HG03432 (cell line): ENCODE data around the gene TBC1D4.
"Not testable (repeated sequence)": the region's sequence is repeated elsewhere in the genome, so short reads cannot be mapped to it uniquely, and the experiment has no call there.

Experiments used
- ATAC-seq: cut with Tn5 transposase; IDR thresholded peaks from one replicate; pipeline ENCODE4 v1.9.1; 2021; ENCODE audit warnings: mild to moderate bottlenecking, moderate library complexity; ENCODE audit not compliant: unreplicated experiment

Gene TBC1D4

GRCh38 chr13:75330770-75331169 lies 151.2 kb downstream of the TBC1D4 start:
- ATAC-seq, result no peak

GRCh38 chr13:75329723-75330122 lies 152.2 kb downstream of the TBC1D4 start:
- no peak for ATAC-seq

GRCh38 chr13:75329097-75329496 lies 152.9 kb downstream of the TBC1D4 start:
- ATAC-seq, result no peak

- ATAC-seq, result peak; percentile 13
Observed at GRCh38 chr13:75327135-75327510, 154.8 kb downstream of the TBC1D4 start.

GRCh38 chr13:75326173-75327134 lies 155.5 kb downstream of the TBC1D4 start:
- ATAC-seq, result peak; percentile 93

- ATAC-seq, result no peak
Observed at GRCh38 chr13:75325711-75326110, 156.3 kb downstream of the TBC1D4 start.

- ATAC-seq, result no peak
Observed at GRCh38 chr13:75324413-75324940, 157.5 kb downstream of the TBC1D4 start.

- ATAC-seq, result no peak
Observed at GRCh38 chr13:75321084-75321483, 160.9 kb downstream of the TBC1D4 start.

GRCh38 chr13:75319254-75319653 lies 162.7 kb downstream of the TBC1D4 start:
- ATAC-seq, result no peak

- ATAC-seq, result peak; percentile 70
Observed at GRCh38 chr13:75318138-75318833, 163.7 kb downstream of the TBC1D4 start.

GRCh38 chr13:75316427-75316826 lies 165.5 kb downstream of the TBC1D4 start:
- no peak for ATAC-seq

GRCh38 chr13:75312884-75313520 lies 169.0 kb downstream of the TBC1D4 start:
- peak; percentile 66 for ATAC-seq

- no peak for ATAC-seq
Observed at GRCh38 chr13:75309981-75310580, 171.9 kb downstream of the TBC1D4 start.

GRCh38 chr13:75308222-75308621 lies 173.7 kb downstream of the TBC1D4 start:
- peak; percentile 61 for ATAC-seq

GRCh38 chr13:75307370-75307949 lies 174.5 kb downstream of the TBC1D4 start:
- no peak for ATAC-seq

- ATAC-seq, result not testable (repeated sequence)
Observed at GRCh38 chr13:75306967-75307366, 175.0 kb downstream of the TBC1D4 start.

GRCh38 chr13:75305059-75305458 lies 176.9 kb downstream of the TBC1D4 start:
- ATAC-seq, result no peak

GRCh38 chr13:75303263-75303662 lies 178.7 kb downstream of the TBC1D4 start:
- no peak for ATAC-seq

GRCh38 chr13:75302071-75302698 lies 179.8 kb downstream of the TBC1D4 start:
- no peak for ATAC-seq
